Suppressor macrophage treated with lipopolysaccharide for 1 hour (primary cell): ENCODE results near the gene VAMP2.
A peak's percentile ranks its signal among the peaks of the same experiment; 100 is the strongest.

Experiments used
- DNase-seq, 3 donors: peaks; one replicate each; pipeline ENCODE4 v3.0.0-alpha.2; 2020 to 2022

The VAMP2 gene

GRCh38 chr17:8141741-8142140, 21.0 kb downstream of the VAMP2 start:
- DNase-seq, result no peak

- DNase-seq, result no peak
Measured at GRCh38 chr17:8141045-8141444, 21.7 kb downstream of the VAMP2 start.

DNA sequence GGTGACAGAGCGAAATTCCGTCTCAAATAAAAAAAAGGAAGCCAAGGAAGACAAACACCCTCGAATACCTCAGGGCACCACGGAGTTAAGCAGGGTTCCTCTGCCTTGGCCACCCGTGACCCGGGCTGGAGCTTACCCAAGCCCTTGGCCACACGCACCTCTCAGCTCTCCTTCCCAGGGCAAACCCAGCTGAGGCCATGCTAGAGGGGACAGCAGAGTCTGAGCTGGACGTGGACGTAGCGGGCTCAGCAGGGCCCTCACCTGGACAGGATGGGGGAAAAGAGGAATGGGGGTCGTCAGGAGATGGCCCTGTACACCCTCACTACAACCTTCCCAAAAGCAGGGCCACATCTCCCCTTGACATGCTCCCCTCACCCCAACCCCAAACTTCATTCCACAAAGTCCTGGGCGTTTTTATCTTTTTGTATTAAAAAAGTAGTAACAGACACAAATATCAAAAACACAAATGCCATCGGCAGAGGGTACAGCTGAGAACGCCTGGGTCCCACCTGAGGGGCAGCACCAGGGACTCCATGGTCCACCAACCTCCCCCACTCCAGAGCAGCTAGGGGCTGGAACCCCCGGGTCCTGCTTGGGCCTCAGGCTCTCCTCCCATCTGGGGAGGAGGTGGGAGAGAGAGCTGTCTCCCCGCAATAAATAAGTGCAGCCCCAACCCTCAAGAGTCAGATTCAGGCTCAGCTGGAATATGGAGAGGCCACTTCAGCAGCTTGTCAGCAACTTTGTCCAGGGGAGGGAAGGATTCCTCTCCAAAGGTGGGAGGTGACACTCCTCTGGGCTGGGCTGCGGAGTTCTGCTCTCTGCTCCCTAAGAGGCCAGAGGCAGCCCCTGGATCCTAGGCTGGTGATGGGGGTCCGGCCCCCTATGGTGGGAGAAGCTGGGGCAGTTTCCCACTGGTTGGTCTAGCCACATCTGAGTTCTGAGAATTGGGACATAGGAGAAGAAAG, 22.4 kb downstream of the VAMP2 start:
- DNase-seq, result peak; percentile 23 to 33 (median 23)

DNA sequence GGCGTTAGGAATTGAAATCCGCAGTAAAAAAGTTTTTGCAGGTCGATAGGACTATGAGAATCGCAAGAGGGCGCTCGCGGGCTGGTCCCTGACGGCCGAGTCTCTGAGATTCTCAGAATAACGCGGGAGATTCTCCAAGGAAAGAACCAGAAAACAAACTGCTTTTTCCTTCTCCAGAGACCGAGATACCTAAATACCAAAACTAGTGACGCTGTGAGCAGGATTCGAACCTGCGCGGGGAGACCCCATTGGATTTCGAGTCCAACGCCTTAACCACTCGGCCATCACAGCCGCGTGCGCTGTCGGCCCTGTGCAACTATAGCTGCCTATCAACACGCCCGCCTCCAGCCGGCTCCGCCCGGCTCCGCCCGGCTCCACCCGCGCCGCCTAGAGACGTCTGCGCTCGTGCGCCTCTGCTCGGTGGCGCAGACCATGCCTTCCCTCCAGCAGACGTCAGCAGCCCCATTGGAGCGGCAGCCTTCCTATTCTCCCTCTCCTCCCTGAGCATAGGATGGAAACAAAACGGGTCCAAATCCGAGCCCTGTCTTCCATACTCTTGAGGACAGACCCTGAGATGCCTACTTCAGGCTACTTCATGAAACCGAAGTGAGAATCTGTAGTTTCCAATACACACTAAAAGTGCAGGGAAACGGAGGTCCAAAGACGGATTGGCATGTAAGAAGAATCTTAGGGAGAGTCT, 23.9 kb downstream of the VAMP2 start:
- peak; percentile 96 to 98 (median 98) for DNase-seq

GRCh38 chr17:8138374-8138671, 24.4 kb downstream of the VAMP2 start:
- DNase-seq, result no peak

DNA sequence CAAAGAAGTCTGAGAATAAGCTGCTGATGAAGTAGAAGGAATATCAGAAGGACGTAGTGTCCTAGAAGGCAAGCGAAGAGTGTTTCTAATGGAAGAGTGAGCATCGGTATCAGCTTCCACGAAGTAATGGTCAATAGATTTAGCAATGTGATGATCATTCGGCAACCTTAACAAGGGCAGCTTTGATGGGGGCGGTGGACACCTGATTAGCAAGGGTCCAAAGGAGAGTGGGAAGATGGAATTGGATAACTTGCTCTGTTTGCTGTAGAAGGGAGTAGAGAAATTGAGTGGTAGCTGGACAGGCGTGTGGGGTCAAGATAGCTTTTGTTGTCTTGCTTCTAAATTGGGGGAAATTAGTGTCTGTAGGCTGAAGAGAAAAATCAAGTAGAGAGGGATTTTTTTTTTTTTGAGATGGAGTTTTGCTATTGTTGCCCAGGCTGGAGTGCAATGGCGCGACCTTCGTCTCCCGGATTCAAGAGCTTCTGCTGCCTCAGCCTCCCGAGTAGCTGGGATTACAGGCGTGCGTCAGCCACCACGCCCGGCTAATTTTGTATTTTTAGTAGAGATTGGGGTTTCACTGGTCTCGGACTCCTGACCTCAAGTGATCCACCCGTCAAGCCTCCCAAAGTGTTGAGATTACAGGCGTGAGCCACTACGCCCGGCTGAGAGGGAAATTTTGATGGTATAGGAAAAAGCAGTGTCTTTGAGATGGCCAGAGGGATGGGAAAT, 24.9 kb downstream of the VAMP2 start:
- DNase-seq, result peak; percentile 29 to 38 (median 37)

- DNase-seq, result no peak
Measured at GRCh38 chr17:8133941-8134340, 28.8 kb downstream of the VAMP2 start.

DNA sequence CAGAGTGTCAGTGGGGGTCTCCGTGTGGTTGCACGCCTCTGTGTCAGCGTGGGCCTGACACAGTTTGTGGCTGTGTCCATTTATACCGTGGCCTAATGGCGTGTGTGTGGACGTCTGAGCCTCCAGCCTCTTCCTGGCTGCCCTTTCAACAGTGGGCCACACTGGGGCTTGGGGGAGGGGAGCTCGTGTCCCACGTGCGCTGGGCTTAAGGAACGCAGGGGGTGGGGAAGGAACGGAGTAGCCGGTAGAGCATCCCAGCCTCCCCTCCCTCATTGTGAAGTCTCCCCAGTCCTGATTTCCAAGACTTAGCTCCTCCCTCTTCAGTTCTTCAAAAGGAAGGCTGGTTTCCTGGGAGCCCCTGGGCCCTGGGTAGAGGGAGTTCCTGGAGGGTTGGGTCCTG, 29.3 kb downstream of the VAMP2 start:
- DNase-seq, result no peak

GRCh38 chr17:8131844-8132441, 30.8 kb downstream of the VAMP2 start:
- peak in 1 of 3 donors; percentile 18 for DNase-seq

DNA sequence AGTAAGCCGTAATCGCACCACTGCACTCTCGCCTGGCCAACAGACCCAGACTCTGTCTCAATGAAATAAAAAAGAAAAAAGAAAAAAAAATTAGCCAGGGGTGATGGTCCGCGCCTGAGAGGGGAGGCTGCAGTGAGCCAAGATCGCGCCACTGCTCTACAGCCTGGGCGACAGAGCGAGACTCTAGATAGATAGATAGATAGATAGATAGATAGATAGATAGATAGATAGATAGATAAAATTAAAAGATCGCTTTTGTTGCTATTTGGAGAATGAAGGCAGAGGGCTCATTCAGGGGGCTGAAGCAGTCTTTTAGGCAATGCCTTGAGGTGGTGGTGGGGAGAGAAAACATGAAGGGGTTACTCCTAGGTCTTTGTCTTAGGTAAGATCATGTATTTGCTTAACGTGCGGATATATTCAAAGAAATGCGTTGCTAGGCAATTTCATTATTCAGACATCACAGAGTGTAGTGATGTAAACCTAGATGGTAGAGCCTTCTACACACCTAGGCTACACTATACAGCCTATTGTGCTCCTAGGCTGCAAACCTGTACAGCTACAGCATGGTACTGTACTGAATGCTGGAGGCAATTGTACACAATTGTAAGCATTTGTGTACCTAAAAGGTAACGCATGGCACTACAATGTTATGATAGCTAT, 34.5 kb downstream of the VAMP2 start:
- peak in 1 of 3 donors; percentile 7 for DNase-seq

DNA sequence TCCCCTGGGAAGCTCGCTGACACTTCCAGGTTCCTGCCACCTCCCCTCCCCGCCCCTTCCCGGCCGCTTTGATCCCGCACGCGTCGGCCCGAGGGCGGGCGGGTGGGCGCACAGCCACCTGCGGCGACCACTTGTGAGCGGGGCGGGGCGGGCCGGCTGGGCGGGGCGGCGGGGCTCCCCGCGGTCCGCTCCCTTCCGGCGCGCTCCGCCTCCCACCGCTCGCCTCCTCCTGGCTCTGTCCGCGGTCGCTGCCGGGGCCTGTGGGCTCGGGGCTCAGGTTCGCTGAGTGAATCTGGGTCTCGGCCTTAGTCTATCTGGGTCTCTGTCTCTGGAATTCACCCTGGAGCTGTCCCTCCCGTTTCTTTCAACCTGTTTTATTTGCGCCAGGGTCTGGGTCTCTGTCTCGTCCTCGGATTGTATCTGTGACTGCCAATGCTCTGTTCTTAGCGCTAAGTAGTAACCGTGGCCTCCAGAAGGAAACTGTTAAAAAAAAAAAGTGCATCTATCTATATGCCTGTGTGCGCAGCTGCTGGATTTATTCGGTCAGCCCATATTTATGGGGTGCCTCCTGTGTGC, 36.2 kb downstream of the VAMP2 start:
- peak; percentile 40 to 76 (median 50) for DNase-seq

GRCh38 chr17:8125947-8126490, 36.7 kb downstream of the VAMP2 start:
- no peak for DNase-seq

- DNase-seq, result peak; percentile 79 to 88 (median 80)
Measured at GRCh38 chr17:8125154-8125946, 37.4 kb downstream of the VAMP2 start.

DNA sequence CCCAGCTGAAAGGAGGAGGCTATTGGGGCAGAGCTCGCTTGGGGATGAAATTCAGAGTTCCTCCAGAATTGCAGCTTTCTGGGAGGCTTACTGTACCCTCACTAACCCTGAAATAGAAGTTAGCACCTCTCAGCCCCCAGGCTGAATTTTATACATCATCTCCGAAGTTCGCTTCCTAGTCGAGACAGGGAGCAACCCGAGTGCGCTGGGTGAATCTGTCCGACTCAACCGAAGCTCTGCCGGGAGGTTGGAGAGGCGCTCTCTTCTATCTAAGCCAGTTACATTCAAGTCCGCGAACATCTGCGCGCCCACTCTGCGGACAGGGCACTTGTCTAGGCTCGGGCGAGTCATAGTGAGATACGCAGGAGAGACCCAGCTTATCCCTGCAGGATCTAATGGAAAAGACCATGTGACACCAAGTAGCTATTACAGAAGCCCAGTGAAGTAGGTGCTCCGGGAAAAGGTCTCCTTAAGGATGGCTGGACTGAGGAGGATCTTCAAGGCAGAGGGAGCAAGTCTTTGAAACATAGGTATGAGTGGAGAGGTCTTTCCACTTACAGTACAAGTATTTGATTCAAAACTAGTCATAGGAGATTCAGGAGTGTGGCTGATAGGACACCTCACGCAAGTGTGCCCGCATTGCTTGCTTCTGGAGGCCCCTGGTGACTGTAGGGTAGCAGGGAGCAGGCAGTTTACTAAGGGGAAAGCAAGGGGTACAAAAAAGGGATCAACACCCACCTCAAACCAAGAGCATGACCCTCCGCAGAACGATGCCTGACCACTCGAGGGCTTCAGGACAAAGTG, 38.2 kb downstream of the VAMP2 start:
- peak in 2 of 3 donors; percentile 23 to 36 for DNase-seq

GRCh38 chr17:8123695-8124349, 38.9 kb downstream of the VAMP2 start, which contains the start of gene HES7:
Gene HES7, minus strand, starts transcription at chr17:8124106. Its CDS starts 22 bp downstream, at chr17:8124084.
- peak in 1 of 3 donors; percentile 17 for DNase-seq

- DNase-seq, result peak in 2 of 3 donors; percentile 35 to 43
Measured at GRCh38 chr17:8122924-8123694, 39.6 kb downstream of the VAMP2 start.

DNA sequence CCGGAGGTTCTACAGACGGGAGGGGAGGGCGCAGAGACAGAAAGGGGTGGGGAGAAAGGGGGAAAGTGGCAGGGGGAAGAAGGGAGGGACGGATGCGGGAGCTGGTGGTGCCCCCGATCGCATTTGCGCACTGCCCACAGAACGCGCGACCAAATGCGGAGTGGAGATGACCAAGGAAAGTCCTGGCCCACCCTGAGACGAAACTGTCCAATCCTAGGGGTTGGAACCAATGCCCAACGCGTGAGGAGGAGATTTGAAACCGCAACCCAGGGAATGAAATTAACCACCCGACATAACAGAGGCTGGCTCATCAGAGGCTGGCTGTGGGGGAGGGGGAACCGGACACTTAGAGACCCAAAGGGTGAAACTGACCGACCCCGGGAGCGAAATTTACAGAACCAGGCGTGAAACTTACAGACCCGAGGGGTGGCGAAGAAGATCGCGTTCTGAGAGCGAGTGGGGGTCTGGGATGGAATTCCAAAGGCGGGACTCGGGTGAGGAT, 40.3 kb downstream of the VAMP2 start:
- peak; percentile 30 to 44 (median 32) for DNase-seq
